ENCODE data around the gene RETREG3. TPM values are rescaled to one million over a fixed set of nuclear protein-coding genes. Genes with fewer than 3 reads are reported as not detected.

RETREG3 gene
- total and polyA plus RNA-seq, 9 of the 15 experiments (the other 6 are each of a cell fraction or from before 2014, with no cell fraction given): 4.1 to 39.0 (median 16.9) TPM

GRCh38 chr17:42535155-42536047, 73.8 kb downstream of the RETREG3 start (continued):
- TF ChIP-seq NFIX (CRISPR knock-in tag; IDR thresholded peaks at IDR 0.05; ENCODE audit: low read depth): no peak
- no peak; the same call in 1 of the 2 replicates for TF ChIP-seq EP400 (IDR thresholded peaks at IDR 0.05)
- peak; percentile 81; the same call in 1 of the 2 replicates for TF ChIP-seq ZNF354B (CRISPR knock-in tag; IDR thresholded peaks at IDR 0.05)
- peak; percentile 99 for TF ChIP-seq CREB3 (tag; conservative IDR thresholded peaks at IDR 0.05; ENCODE audit: low read depth)
- no peak for TF ChIP-seq ETV6 (IDR thresholded peaks at IDR 0.05; ENCODE audit: borderline replicate concordance in 1 of 2, low read depth in 2 of 2, low read length in 1 of 2)
- no peak for TF ChIP-seq ETV6 (CRISPR knock-in tag; IDR thresholded peaks at IDR 0.05; ENCODE audit: borderline replicate concordance)
- peak; percentile 91 for TF ChIP-seq IRF9 (tag; IDR thresholded peaks at IDR 0.05)
- no peak for TF ChIP-seq ZNF277 (CRISPR knock-in tag; IDR thresholded peaks at IDR 0.05; ENCODE audit: borderline replicate concordance)
- 0 out of 2 replicates have a peak, but pooled peaks have one; percentile 5 for TF ChIP-seq JUNB (CRISPR knock-in tag; conservative IDR thresholded peaks at IDR 0.05)
- peak; percentile 100 for TF ChIP-seq ZNF592 (IDR thresholded peaks at IDR 0.05)
- peak; percentile 98 for TF ChIP-seq CUX1 (CRISPR knock-in tag; IDR thresholded peaks at IDR 0.05)
- TF ChIP-seq ZNF175 (CRISPR knock-in tag; IDR thresholded peaks at IDR 0.05; ENCODE audit: low read depth): peak; percentile 99
